Testis (tissue), 3 donors: ENCODE measurements around the gene CPNE9. TPM values are rescaled to one million over a fixed set of nuclear protein-coding genes. Genes with fewer than 3 reads are reported as not detected.

Experiments
- DNase-seq: peaks from one replicate; pipeline ENCODE4 v3.0.0-alpha.2; 2019
- H3K27ac ChIP-seq, 2 donors: fragments of 200-600 bp; sonication (generic); one replicate each; pipeline ENCODE4 v1.5.1; 2019
- H3K27me3 ChIP-seq: fragments of 200-600 bp; sonication (generic); one replicate; pipeline ENCODE4 v1.5.1; 2019
- H3K36me3 ChIP-seq: fragments of 200-600 bp; sonication (generic); one replicate; pipeline ENCODE4 v1.5.1; 2017; ENCODE audit warnings: low read depth; ENCODE audit errors: missing control alignments
- H3K4me1 ChIP-seq: fragments of 200-600 bp; sonication (generic); one replicate; pipeline ENCODE4 v1.5.1; 2019
- H3K4me3 ChIP-seq, 2 donors: fragments of 200-600 bp; sonication (generic); one replicate each; pipeline ENCODE4 v1.5.1; 2017 to 2019
- H3K9me3 ChIP-seq: fragments of 200-600 bp; sonication (generic); one replicate; pipeline ENCODE4 v1.5.1; 2017
- POLR2A ChIP-seq: fragments of 450-650 bp; IDR thresholded peaks from one replicate; pipeline ENCODE4 v1.6.1; 2017; ENCODE audit warnings: antibody characterized with exemption, mild to moderate bottlenecking, moderate library complexity
- WGBS, 2 donors: methylation state at CpG; one replicate each; pipeline ENCODE4 v1.1.5; 2018; 5-methylcytosine and 5-hydroxymethylcytosine counted together
- intact Hi-C: fragments of 100-400 bp; cut with DNase I; formaldehyde crosslinking; loops from one replicate; pipeline ENCODE4 v1.15.1; 2023; ENCODE audit warnings: low total_unique reads
- polyA plus RNA-seq: library from polyadenylated mRNA; stranded (reverse); fragments of 350-450 nt; fragmentation: Illumina TruSeq; extraction: RNeasy Lipid Tissue Mini Kit (QIAGEN cat#74804); gene quantifications from one replicate; pipeline ENCODE4 v1.2.3, GENCODE V29; 2014; ENCODE audit warnings: low read depth, low replicate concordance; ENCODE audit not compliant: insufficient read depth
- total RNA-seq, 2 donors: library from RNA; depleted of rRNA; stranded (reverse); fragments of >200 nt; gene quantifications; one replicate each; pipeline ENCODE4 v1.2.3, GENCODE V29; 2016
- TF ChIP-seq, protein P1 (sequence below), 3 experiments: fragments of 450-650 bp in 2 of 3; fragments of 200-600 bp in 1 of 3; sonication (generic) in 1 of 3; IDR thresholded peaks; one replicate each; pipeline ENCODE4 v1.5.1; 2016 to 2019; ENCODE audit warnings: antibody characterized with exemption in 3 of 3, mild to moderate bottlenecking in 2 of 3, moderate library complexity in 1 of 3

CPNE9 gene
- total and polyA plus RNA-seq, 3 donors from 2014 or later: 0.31 to 1.4 (median 1.3) TPM

DNA sequence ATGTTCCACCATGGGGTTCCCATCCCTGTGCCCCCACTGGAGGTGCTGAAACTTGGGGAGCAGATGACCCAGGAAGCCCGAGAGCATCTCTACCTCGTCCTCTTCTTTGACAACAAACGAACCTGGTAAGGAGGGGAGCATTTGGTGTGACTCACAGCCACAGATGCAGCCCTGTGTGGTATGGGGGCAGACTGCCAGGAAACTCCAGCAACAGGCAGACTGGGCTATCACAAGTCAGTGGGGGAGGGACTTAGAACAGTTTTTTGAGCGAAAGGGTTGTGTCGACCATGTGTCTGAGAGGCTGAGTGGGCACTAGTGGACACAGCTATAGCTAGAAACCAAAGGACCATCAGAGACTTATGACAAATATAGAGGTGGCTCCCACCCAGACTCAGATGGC is 42.7 kb downstream of the CPNE9 start:
- no peaks in the 10 kb centered on the region for H3K36me3 ChIP-seq
- WGBS, 2 donors: 76% methylated on average over 5 of the region's 5 CpGs

DNA sequence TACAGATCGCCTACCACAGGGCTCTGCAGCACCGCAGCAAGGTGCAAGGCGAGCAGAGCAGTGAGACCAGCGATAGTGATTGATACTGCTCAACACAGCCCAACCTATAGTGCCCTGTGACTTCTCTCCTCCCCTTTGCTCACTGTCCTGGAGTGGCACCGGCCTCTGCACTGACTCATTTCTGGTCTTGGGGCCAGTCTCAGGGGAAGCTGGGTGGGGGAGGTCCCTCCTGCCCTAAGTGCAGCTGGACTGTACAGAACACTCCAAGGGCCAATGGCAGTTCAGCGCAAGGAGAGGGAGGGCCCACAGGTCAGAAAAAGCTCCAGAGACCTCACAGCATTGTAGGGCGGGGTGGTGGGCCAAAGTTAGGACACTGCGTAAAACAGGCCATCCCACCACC is 43.6 kb downstream of the CPNE9 start:
- Histone ChIP-seq H3K36me3 (no peaks in the 10 kb centered on the region), H3K4me1 (peaks cover 19% of the 10 kb centered on the region), H3K27me3 (no peaks in the 10 kb centered on the region), H3K27ac (no peak overlapping the region), H3K4me3 (no peak overlapping the region), H3K9me3 (no peaks in the 10 kb centered on the region)
- 91 to 94% methylated on average over 8 of the region's 8 CpGs for WGBS, 2 donors
- no peak for DNase-seq
- intact Hi-C loops: no loop called here
- TF ChIP-seq, protein P1, sequence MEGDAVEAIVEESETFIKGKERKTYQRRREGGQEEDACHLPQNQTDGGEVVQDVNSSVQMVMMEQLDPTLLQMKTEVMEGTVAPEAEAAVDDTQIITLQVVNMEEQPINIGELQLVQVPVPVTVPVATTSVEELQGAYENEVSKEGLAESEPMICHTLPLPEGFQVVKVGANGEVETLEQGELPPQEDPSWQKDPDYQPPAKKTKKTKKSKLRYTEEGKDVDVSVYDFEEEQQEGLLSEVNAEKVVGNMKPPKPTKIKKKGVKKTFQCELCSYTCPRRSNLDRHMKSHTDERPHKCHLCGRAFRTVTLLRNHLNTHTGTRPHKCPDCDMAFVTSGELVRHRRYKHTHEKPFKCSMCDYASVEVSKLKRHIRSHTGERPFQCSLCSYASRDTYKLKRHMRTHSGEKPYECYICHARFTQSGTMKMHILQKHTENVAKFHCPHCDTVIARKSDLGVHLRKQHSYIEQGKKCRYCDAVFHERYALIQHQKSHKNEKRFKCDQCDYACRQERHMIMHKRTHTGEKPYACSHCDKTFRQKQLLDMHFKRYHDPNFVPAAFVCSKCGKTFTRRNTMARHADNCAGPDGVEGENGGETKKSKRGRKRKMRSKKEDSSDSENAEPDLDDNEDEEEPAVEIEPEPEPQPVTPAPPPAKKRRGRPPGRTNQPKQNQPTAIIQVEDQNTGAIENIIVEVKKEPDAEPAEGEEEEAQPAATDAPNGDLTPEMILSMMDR (IDR thresholded peaks at IDR 0.05): no peak

More for the DNA sequence above, 42.7 kb downstream of the CPNE9 start:
- H3K9me3 ChIP-seq: no peaks in the 10 kb centered on the region
- TF ChIP-seq, protein P1 (IDR thresholded peaks at IDR 0.05): no peak
- no peak for TF ChIP-seq POLR2A
- H3K27me3 ChIP-seq: no peaks in the 10 kb centered on the region
- no peak overlapping the region for H3K27ac ChIP-seq
- peaks cover 16% of the 10 kb centered on the region for H3K4me1 ChIP-seq
- H3K4me3 ChIP-seq: no peak overlapping the region
- intact Hi-C loops: no loop called here
- DNase-seq: no peak

GRCh38 chr3:9748031-9748430 is 44.4 kb downstream of the CPNE9 start:
- H3K36me3 ChIP-seq: no peaks in the 10 kb centered on the region
- intact Hi-C loops: no loop called here
- no peaks in the 10 kb centered on the region for H3K27me3 ChIP-seq
- H3K4me3 ChIP-seq: no peak overlapping the region
- H3K27ac ChIP-seq: no peak overlapping the region
- no peak for DNase-seq
- H3K9me3 ChIP-seq: no peaks in the 10 kb centered on the region
- peaks cover 19% of the 10 kb centered on the region for H3K4me1 ChIP-seq
- TF ChIP-seq POLR2A: no peak
- TF ChIP-seq, protein P1 (IDR thresholded peaks at IDR 0.05): no peak
- WGBS, 2 donors: 90 to 95% methylated on average over 2 of the region's 2 CpGs

GRCh38 chr3:9749296-9749644 is 45.6 kb downstream of the CPNE9 start:
- Histone ChIP-seq H3K36me3 (no peaks in the 10 kb centered on the region), H3K9me3 (no peaks in the 10 kb centered on the region), H3K27me3 (no peaks in the 10 kb centered on the region), H3K4me1 (peaks cover 19% of the 10 kb centered on the region), H3K27ac (peak overlapping the region; percentile 79 to 90), H3K4me3 (peak overlapping the region; percentile 68 to 71)
- intact Hi-C loops: no loop called here
- WGBS, 2 donors: 3% methylated on average over 19 of the region's 19 CpGs; no CpG with 5 or more reads in 1 of the 2 donors
- no peak for TF ChIP-seq POLR2A
- TF ChIP-seq, protein P1 (IDR thresholded peaks at IDR 0.05): no peak
- no peak for DNase-seq
